NCI-H2196 treated with DMSO at 0.1 percent for 48 hours (cell line): ENCODE data around the gene SLC22A4.

Experiments
- DNase-seq: peaks from one replicate; lab custom pipeline; 2025; ENCODE audit not compliant: unreplicated experiment; lab: John Stamatoyannopoulos, UW

The SLC22A4 gene

GRCh38 chr5:132262882-132263547, 31.2 kb upstream of the SLC22A4 start:
- no peak for DNase-seq

GRCh38 chr5:132263548-132264261, 30.5 kb upstream of the SLC22A4 start:
- DNase-seq, result no peak

- DNase-seq, result no peak
Observed at GRCh38 chr5:132264546-132265335, 29.5 kb upstream of the SLC22A4 start.

GRCh38 chr5:132265336-132266030, 28.7 kb upstream of the SLC22A4 start:
- DNase-seq, result no peak

- DNase-seq, result no peak
Observed at GRCh38 chr5:132266031-132266835, 28.0 kb upstream of the SLC22A4 start.

- DNase-seq, result no peak
Observed at GRCh38 chr5:132266836-132267160, 27.4 kb upstream of the SLC22A4 start.

- no peak for DNase-seq
Observed at GRCh38 chr5:132267166-132267739, 26.9 kb upstream of the SLC22A4 start.

GRCh38 chr5:132267931-132268768, 26.0 kb upstream of the SLC22A4 start:
- DNase-seq, result no peak

- no peak for DNase-seq
Observed at GRCh38 chr5:132268769-132269551, 25.2 kb upstream of the SLC22A4 start.

GRCh38 chr5:132269635-132270334, 24.4 kb upstream of the SLC22A4 start:
- no peak for DNase-seq

- no peak for DNase-seq
Observed at GRCh38 chr5:132270335-132270665, 23.9 kb upstream of the SLC22A4 start.

- no peak for DNase-seq
Observed at GRCh38 chr5:132270706-132271105, 23.5 kb upstream of the SLC22A4 start.

- DNase-seq, result no peak
Observed at GRCh38 chr5:132271251-132272246, 22.6 kb upstream of the SLC22A4 start.

- DNase-seq, result peak; percentile 13
Observed at GRCh38 chr5:132272311-132273210, 21.6 kb upstream of the SLC22A4 start.

GRCh38 chr5:132273631-132274030, 20.6 kb upstream of the SLC22A4 start:
- no peak for DNase-seq
